Head of caudate nucleus (tissue), 42 donors: ENCODE results near the gene HEXIM2.

Source experiments
- DNase-seq, 42 donors: peaks; one replicate each; pipeline versions ENCODE4 v3.0.0 to v3.0.0-alpha.2; 2020 to 2021; ENCODE audit warnings: mixed read lengths in 7 of 42
- intact Hi-C: fragments of 100-400 bp; cut with DNase I; formaldehyde crosslinking; loops from one replicate; pipeline ENCODE4 v1.15.0; 2022

The HEXIM2 gene

GRCh38 chr17:45125509-45125908, 36.2 kb upstream of the HEXIM2 start:
- no peak for DNase-seq
- intact Hi-C loops, result no loop called here

GRCh38 chr17:45127207-45127547, 34.5 kb upstream of the HEXIM2 start:
- intact Hi-C loops, result no loop called here
- no peak for DNase-seq

GRCh38 chr17:45127548-45128300, 34.0 kb upstream of the HEXIM2 start:
- peak in 1 of 42 donors; percentile 1 for DNase-seq
- intact Hi-C loops, result no loop called here

GRCh38 chr17:45128331-45128730, 33.3 kb upstream of the HEXIM2 start:
- no peak for DNase-seq
- intact Hi-C loops, result no loop called here

- intact Hi-C loops, result no loop called here
- no peak for DNase-seq
Observed at GRCh38 chr17:45128989-45129388, 32.7 kb upstream of the HEXIM2 start.

GRCh38 chr17:45129426-45129939, 32.2 kb upstream of the HEXIM2 start:
- DNase-seq, result no peak
- intact Hi-C loops, result no loop called here

GRCh38 chr17:45129940-45130680, 31.6 kb upstream of the HEXIM2 start:
- DNase-seq, result no peak
- intact Hi-C loops, result no loop called here

- intact Hi-C loops, result no loop called here
- DNase-seq, result no peak
Observed at GRCh38 chr17:45130681-45131615, 30.7 kb upstream of the HEXIM2 start.

- DNase-seq, result peak in 23 of 42 donors; percentile 15 to 71 (median 48)
- intact Hi-C loops, result no loop called here
Observed at GRCh38 chr17:45131616-45132319, 29.9 kb upstream of the HEXIM2 start.

- DNase-seq, result no peak
- intact Hi-C loops, result no loop called here
Observed at GRCh38 chr17:45132320-45132571, 29.4 kb upstream of the HEXIM2 start, which contains the start of gene PLCD3. Gene PLCD3, minus strand, starts transcription at chr17:45132515. Its CDS starts 105 bp downstream, at chr17:45132410.

GRCh38 chr17:45132572-45133463, 28.9 kb upstream of the HEXIM2 start:
- intact Hi-C loops, result no loop called here
- DNase-seq, result peak; percentile 50 to 91 (median 79)

GRCh38 chr17:45135192-45135977, 26.3 kb upstream of the HEXIM2 start, which contains the start of gene ACBD4:
Gene ACBD4, plus strand, starts transcription at chr17:45135687. Its CDS starts 458 bp downstream, at chr17:45136145.
- intact Hi-C loops, result no loop called here
- DNase-seq, result peak; percentile 90 to 99 (median 96)

GRCh38 chr17:45135978-45136791, 25.5 kb upstream of the HEXIM2 start:
- DNase-seq, result peak in 3 of 42 donors; percentile 27 to 43 (median 28)
- intact Hi-C loops, result loop anchor here (2.0 kb wide), 1 partner anchor 61 kb away; no protein-coding TSS in a partner anchor

- intact Hi-C loops, result loop anchor here (2.0 kb wide), 1 partner anchor 60 kb away; no protein-coding TSS in a partner anchor
Observed at GRCh38 chr17:45136846-45137560, 24.7 kb upstream of the HEXIM2 start.

GRCh38 chr17:45137561-45138305, 23.9 kb upstream of the HEXIM2 start:
- no peak for DNase-seq
- intact Hi-C loops, result loop anchor here (2.0 kb wide), 1 partner anchor 59 kb away; no protein-coding TSS in a partner anchor

More at GRCh38 chr17:45136846-45137560, 24.7 kb upstream of the HEXIM2 start:
- DNase-seq, result no peak
